SK-N-SH treated with all-trans-retinoic acid at 6 μM for 48 hours (cell line): ENCODE measurements around the gene TMEM163.

Experiments
- ATAC-seq: fragments of 200-7000 bp; cut with Tn5 transposase; 3 replicates; pipeline ENCODE4 v1.9.1; 2020; ENCODE audit warnings: mild to moderate bottlenecking, moderate library complexity
- ARNTL ChIP-seq: fragments of 450-650 bp; formaldehyde crosslinking; IDR thresholded peaks from 2 replicates; pipeline ENCODE4 v1.5.0; 2020; ENCODE audit warnings: low read depth, mild to moderate bottlenecking, moderate library complexity, borderline replicate concordance
- BACH2 ChIP-seq: fragments of 250-450 bp; sonication (Bioruptor Pico); IDR thresholded peaks from 2 replicates; pipeline ENCODE4 v1.9.0; 2021; ENCODE audit warnings: mild to moderate bottlenecking, borderline replicate concordance
- CREB5 ChIP-seq: fragments of 250-450 bp; sonication (Bioruptor Pico); IDR thresholded peaks from 2 replicates; pipeline ENCODE4 v1.5.1; 2020; ENCODE audit warnings: low read depth, mild to moderate bottlenecking, moderate library complexity
- CSDC2 ChIP-seq: fragments of 250-450 bp; sonication (Bioruptor Pico); IDR thresholded peaks from 2 replicates; pipeline ENCODE4 v1.5.0; 2020; ENCODE audit warnings: mild to moderate bottlenecking, moderate library complexity
- CSRNP3 ChIP-seq: fragments of 250-450 bp; sonication (Bioruptor Pico); IDR thresholded peaks from 2 replicates; pipeline ENCODE4 v1.5.1; 2021; ENCODE audit warnings: mild to moderate bottlenecking, moderate library complexity
- ESRRG ChIP-seq: fragments of 250-450 bp; sonication (Bioruptor Pico); IDR thresholded peaks from 2 replicates; pipeline ENCODE4 v1.6.1; 2021; ENCODE audit warnings: mild to moderate bottlenecking
- GLIS3 ChIP-seq: fragments of 250-450 bp; sonication (Bioruptor Pico); IDR thresholded peaks from 2 replicates; pipeline ENCODE4 v1.5.0; 2020; ENCODE audit warnings: mild to moderate bottlenecking, moderate library complexity
- ISL1 ChIP-seq: fragments of 250-450 bp; sonication (Bioruptor Pico); IDR thresholded peaks from 2 replicates; pipeline ENCODE4 v2.1.2; 2022; ENCODE audit warnings: mild to moderate bottlenecking, moderate library complexity
- OSR1 ChIP-seq: fragments of 250-450 bp; sonication (Bioruptor Pico); IDR thresholded peaks from 2 replicates; pipeline ENCODE4 v1.8.0; 2022; ENCODE audit warnings: moderate library complexity, mild to moderate bottlenecking, inconsistent platforms
- PATZ1 ChIP-seq: fragments of 250-450 bp; sonication (Bioruptor Pico); IDR thresholded peaks from 2 replicates; pipeline ENCODE4 v1.8.0; 2020; ENCODE audit warnings: mild to moderate bottlenecking, moderate library complexity, borderline replicate concordance
- POU6F1 ChIP-seq: fragments of 250-450 bp; sonication (Bioruptor Pico); IDR thresholded peaks from 2 replicates; pipeline ENCODE4 v1.8.0; 2021; ENCODE audit warnings: low read depth, mild to moderate bottlenecking, moderate library complexity, borderline replicate concordance
- PPARA ChIP-seq: fragments of 250-450 bp; sonication (Bioruptor Pico); IDR thresholded peaks from 2 replicates; pipeline ENCODE4 v1.5.0; 2020; ENCODE audit warnings: mild to moderate bottlenecking, borderline replicate concordance
- RARB ChIP-seq: fragments of 250-450 bp; sonication (Bioruptor Pico); IDR thresholded peaks from 2 replicates; pipeline ENCODE4 v1.8.0; 2021; ENCODE audit warnings: mild to moderate bottlenecking, moderate library complexity
- SNAI2 ChIP-seq: fragments of 250-450 bp; sonication (Bioruptor Pico); IDR thresholded peaks from 2 replicates; pipeline ENCODE4 v1.5.0; 2020; ENCODE audit warnings: mild to moderate bottlenecking, moderate library complexity
- TCF4 ChIP-seq: fragments of 250-450 bp; sonication (Bioruptor Pico); IDR thresholded peaks from 2 replicates; pipeline ENCODE4 v1.8.0; 2021; ENCODE audit warnings: mild to moderate bottlenecking, moderate library complexity, borderline replicate concordance
- TOX ChIP-seq: fragments of 250-450 bp; sonication (Bioruptor Pico); IDR thresholded peaks from 2 replicates; pipeline ENCODE4 v1.8.0; 2021; ENCODE audit warnings: mild to moderate bottlenecking, moderate library complexity, borderline replicate concordance
- TSHZ2 ChIP-seq: fragments of 250-450 bp; sonication (Bioruptor Pico); IDR thresholded peaks from 2 replicates; pipeline ENCODE4 v1.5.0; 2020; ENCODE audit warnings: mild to moderate bottlenecking, moderate library complexity
- ZC3H10 ChIP-seq: fragments of 250-450 bp; sonication (Bioruptor Pico); IDR thresholded peaks from 2 replicates; pipeline ENCODE4 v1.5.1; 2021; ENCODE audit warnings: mild to moderate bottlenecking, moderate library complexity
- ZFP30 ChIP-seq: fragments of 450-650 bp; formaldehyde crosslinking; IDR thresholded peaks from 2 replicates; pipeline ENCODE4 v1.5.0; 2022; ENCODE audit warnings: mild to moderate bottlenecking, moderate library complexity
- ZNF70 ChIP-seq: fragments of 450-650 bp; formaldehyde crosslinking; IDR thresholded peaks from 2 replicates; pipeline ENCODE4 v1.5.0; 2020; ENCODE audit warnings: mild to moderate bottlenecking, moderate library complexity
- ZNF8 ChIP-seq: fragments of 450-650 bp; formaldehyde crosslinking; IDR thresholded peaks from 2 replicates; pipeline ENCODE4 v1.5.0; 2020; ENCODE audit warnings: mild to moderate bottlenecking, moderate library complexity

The TMEM163 gene

GRCh38 chr2:134712299-134712698, 6.5 kb downstream of the TMEM163 start:
- no peak for ATAC-seq
- TF ChIP-seq PATZ1 (CRISPR knock-in tag) = no peak
- no peak for TF ChIP-seq ZC3H10
- TF ChIP-seq CREB5 (CRISPR knock-in tag) = no peak
- no peak for TF ChIP-seq PPARA (CRISPR knock-in tag)
- no peak for TF ChIP-seq ZNF70
- TF ChIP-seq TOX (CRISPR knock-in tag) = no peak
- no peak for TF ChIP-seq TSHZ2 (CRISPR knock-in tag)
- TF ChIP-seq ESRRG (CRISPR knock-in tag) = no peak
- no peak for TF ChIP-seq SNAI2
- no peak for TF ChIP-seq RARB
- no peak for TF ChIP-seq TCF4
- no peak for TF ChIP-seq OSR1 (CRISPR knock-in tag)
- no peak for TF ChIP-seq ZFP30 (CRISPR knock-in tag)
- TF ChIP-seq ZNF8 (CRISPR knock-in tag) = no peak
- no peak for TF ChIP-seq CSRNP3 (CRISPR knock-in tag)
- TF ChIP-seq GLIS3 (CRISPR knock-in tag) = no peak
- no peak for TF ChIP-seq ARNTL (CRISPR knock-in tag)
- no peak for TF ChIP-seq POU6F1 (CRISPR knock-in tag)
- no peak for TF ChIP-seq CSDC2 (CRISPR knock-in tag)
- TF ChIP-seq ISL1 (CRISPR knock-in tag) = no peak

GRCh38 chr2:134711692-134712091, 7.1 kb downstream of the TMEM163 start:
- TF ChIP-seq CREB5 (CRISPR knock-in tag) (no peak), POU6F1 (CRISPR knock-in tag) (no peak), TCF4 (no peak), ISL1 (CRISPR knock-in tag) (no peak), SNAI2 (no peak), TOX (CRISPR knock-in tag) (no peak), ZNF8 (CRISPR knock-in tag) (no peak), ARNTL (CRISPR knock-in tag) (no peak), BACH2 (CRISPR knock-in tag) (no peak), CSDC2 (CRISPR knock-in tag) (no peak)

More at GRCh38 chr2:134711692-134712091, 7.1 kb downstream of the TMEM163 start:
- ATAC-seq = no peak
